ENCODE results near the gene MRPL11. TPM values are rescaled to one million over a fixed set of nuclear protein-coding genes. Genes with fewer than 3 reads are reported as not detected.

Gene MRPL11
- polyA plus RNA-seq, 1 donor from 2014 or later: 92.2 TPM

- peak overlapping the region in 1 of 4 donors; percentile 32 for H3K4me3 Mint-ChIP-seq
- no peak overlapping the region for H3K27ac Mint-ChIP-seq
- H3K27me3 Mint-ChIP-seq: no peaks in the 10 kb centered on the region
- no peaks in the 10 kb centered on the region for H3K9me3 Mint-ChIP-seq
- H3K4me1 Mint-ChIP-seq: peaks cover 0 to 6% (median 4%) of the 10 kb centered on the region in 3 donors
- H3K36me3 Mint-ChIP-seq: peaks cover 16% of the 10 kb centered on the region
Observed at GRCh38 chr11:66428933-66429332, 9.7 kb downstream of the MRPL11 start.

DNA sequence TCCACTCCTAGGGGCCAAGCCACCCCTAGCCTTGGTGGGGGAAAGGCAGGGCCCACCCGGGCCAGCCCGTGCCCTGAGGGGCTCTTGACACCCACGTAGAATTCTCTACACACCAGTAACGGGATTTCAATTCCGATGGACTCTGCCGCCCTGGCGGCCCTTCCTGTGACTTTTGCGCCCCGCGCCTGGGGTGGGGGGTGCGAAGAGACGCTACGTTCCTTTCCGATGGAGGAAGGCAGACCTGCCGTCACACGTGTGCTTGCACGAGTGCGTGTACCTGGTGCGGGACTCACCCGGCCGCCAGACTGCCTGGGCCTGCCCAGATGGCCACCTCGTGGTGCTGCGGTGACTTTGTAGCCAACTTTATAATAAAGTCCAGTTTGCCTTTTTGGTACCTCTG is 12.3 kb downstream of the MRPL11 start:
- Mint-ChIP-seq H3K9me3 (no peaks in the 10 kb centered on the region), H3K36me3 (peaks cover 8% of the 10 kb centered on the region), H3K4me3 (no peak overlapping the region), H3K4me1 (peaks cover 0 to 11% (median 6%) of the 10 kb centered on the region in 3 donors), H3K27ac (no peak overlapping the region), H3K27me3 (no peaks in the 10 kb centered on the region)

GRCh38 chr11:66421492-66422205 is 17.0 kb downstream of the MRPL11 start:
- peak overlapping the region in 2 of 3 donors; percentile 90 to 96 for H3K27ac Mint-ChIP-seq
- H3K9me3 Mint-ChIP-seq: peaks cover 0 to 2% (median 0%) of the 10 kb centered on the region in 3 donors
- peaks cover 1 to 10% (median 5%) of the 10 kb centered on the region in 3 donors for H3K4me1 Mint-ChIP-seq
- peak overlapping the region in 3 of 4 donors; percentile 57 to 82 (median 60) for H3K4me3 Mint-ChIP-seq
- H3K36me3 Mint-ChIP-seq: peaks cover 2% of the 10 kb centered on the region
- peaks cover 23% of the 10 kb centered on the region for H3K27me3 Mint-ChIP-seq

DNA sequence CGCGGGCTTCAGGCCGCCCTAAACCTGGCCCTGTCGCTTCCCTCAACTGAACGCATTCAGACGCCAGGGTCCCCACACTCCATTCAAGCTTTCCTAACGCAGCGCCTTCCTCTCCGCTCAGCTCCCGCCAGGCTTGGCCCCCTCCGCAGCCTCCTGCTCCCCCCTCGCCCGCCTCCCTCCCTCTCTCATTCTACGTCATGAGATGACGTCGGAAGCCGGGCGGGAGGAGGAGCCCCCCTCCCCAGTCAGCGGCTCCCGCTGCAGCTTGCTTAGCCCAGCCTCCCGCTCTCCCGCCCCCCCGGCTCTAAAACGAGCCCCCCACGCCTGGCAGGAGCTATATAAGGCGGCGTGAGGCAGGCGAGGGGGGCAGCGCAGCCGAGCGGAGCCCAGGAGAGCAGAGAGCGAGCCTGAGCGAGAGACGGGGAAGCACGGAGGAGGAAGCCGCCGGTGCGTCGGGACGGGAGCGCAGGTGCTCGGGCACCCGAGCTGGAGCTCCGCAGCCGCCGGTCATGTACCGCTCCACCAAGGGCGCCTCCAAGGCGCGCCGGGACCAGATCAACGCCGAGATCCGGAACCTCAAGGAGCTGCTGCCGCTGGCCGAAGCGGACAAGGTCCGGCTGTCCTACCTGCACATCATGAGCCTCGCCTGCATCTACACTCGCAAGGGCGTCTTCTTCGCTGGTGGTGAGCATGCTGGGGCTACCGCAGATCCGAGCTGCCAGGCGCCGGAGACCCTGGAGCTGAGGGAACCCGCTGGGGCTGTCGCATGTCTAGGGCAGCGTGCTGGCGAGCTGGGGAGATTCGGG is 17.8 kb downstream of the MRPL11 start, which contains the start of gene NPAS4:
TSS of gene NPAS4 (plus strand) at position 365 of the 806 bp plus-strand sequence. CDS start at position 510, 145 bp downstream.
- H3K4me1 Mint-ChIP-seq: peaks cover 1 to 10% (median 5%) of the 10 kb centered on the region in 3 donors
- peaks cover 0 to 2% (median 0%) of the 10 kb centered on the region in 3 donors for H3K9me3 Mint-ChIP-seq
- H3K36me3 Mint-ChIP-seq: peaks cover 2% of the 10 kb centered on the region
- peak within 1 kb of the TSS in 2 of 3 donors; percentile 90 to 96 for H3K27ac Mint-ChIP-seq
- peaks cover 26% of the 10 kb centered on the region for H3K27me3 Mint-ChIP-seq
- H3K4me3 Mint-ChIP-seq: peak within 1 kb of the TSS in 3 of 4 donors; percentile 57 to 82 (median 60)

DNA sequence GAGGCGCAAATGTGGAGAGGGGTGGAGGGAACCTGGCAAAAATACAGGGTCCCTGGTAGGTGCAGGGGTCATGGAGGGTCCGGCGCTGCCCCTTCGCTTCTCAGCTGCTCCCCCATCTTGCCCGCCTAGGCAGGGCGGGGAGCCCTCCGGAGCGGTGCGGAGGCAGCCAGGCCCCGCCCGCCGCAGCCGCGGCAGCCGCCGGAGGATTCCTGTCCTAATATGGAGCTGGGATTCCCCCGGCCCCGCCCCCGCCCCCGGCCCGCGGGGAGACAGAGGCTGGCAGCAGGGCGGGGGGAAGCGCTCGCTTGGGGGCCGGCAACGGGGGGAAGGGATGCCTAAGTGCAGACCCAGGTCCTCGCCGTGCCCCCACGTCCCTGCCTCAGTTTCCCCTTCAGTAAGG is 18.8 kb downstream of the MRPL11 start:
- H3K4me1 Mint-ChIP-seq: peaks cover 1 to 10% (median 5%) of the 10 kb centered on the region in 3 donors
- H3K36me3 Mint-ChIP-seq: peaks cover 2% of the 10 kb centered on the region
- peaks cover 36% of the 10 kb centered on the region for H3K27me3 Mint-ChIP-seq
- H3K9me3 Mint-ChIP-seq: peaks cover 0 to 2% (median 0%) of the 10 kb centered on the region in 3 donors
- H3K4me3 Mint-ChIP-seq: no peak overlapping the region
- peak overlapping the region in 1 of 3 donors; percentile 16 for H3K27ac Mint-ChIP-seq

GRCh38 chr11:66418986-66419308 is 19.7 kb downstream of the MRPL11 start:
- H3K27me3 Mint-ChIP-seq: peaks cover 45% of the 10 kb centered on the region
- peak overlapping the region in 1 of 3 donors; percentile 87 for H3K27ac Mint-ChIP-seq
- peaks cover 0 to 2% (median 0%) of the 10 kb centered on the region in 3 donors for H3K9me3 Mint-ChIP-seq
- peaks cover 1 to 10% (median 4%) of the 10 kb centered on the region in 3 donors for H3K4me1 Mint-ChIP-seq
- H3K36me3 Mint-ChIP-seq: no peaks in the 10 kb centered on the region
- peak overlapping the region in 1 of 4 donors; percentile 80 for H3K4me3 Mint-ChIP-seq

GRCh38 chr11:66418168-66418985 is 20.3 kb downstream of the MRPL11 start:
- peaks cover 48% of the 10 kb centered on the region for H3K27me3 Mint-ChIP-seq
- peak overlapping the region in 1 of 3 donors; percentile 87 for H3K27ac Mint-ChIP-seq
- H3K9me3 Mint-ChIP-seq: peaks cover 0 to 2% (median 0%) of the 10 kb centered on the region in 3 donors
- peak overlapping the region in 1 of 4 donors; percentile 80 for H3K4me3 Mint-ChIP-seq
- no peaks in the 10 kb centered on the region for H3K36me3 Mint-ChIP-seq
- peaks cover 1 to 10% (median 4%) of the 10 kb centered on the region in 3 donors for H3K4me1 Mint-ChIP-seq

- Mint-ChIP-seq H3K27me3 (peaks cover 50% of the 10 kb centered on the region), H3K36me3 (no peaks in the 10 kb centered on the region), H3K9me3 (peaks cover 0 to 2% (median 0%) of the 10 kb centered on the region in 3 donors), H3K4me1 (peaks cover 1 to 10% (median 4%) of the 10 kb centered on the region in 3 donors), H3K27ac (peak overlapping the region in 1 of 3 donors; percentile 87), H3K4me3 (no peak overlapping the region)
Observed at GRCh38 chr11:66417000-66417399, 21.6 kb downstream of the MRPL11 start.

GRCh38 chr11:66415423-66415822 is 23.2 kb downstream of the MRPL11 start:
- peaks cover 1 to 5% (median 2%) of the 10 kb centered on the region in 3 donors for H3K4me1 Mint-ChIP-seq
- H3K36me3 Mint-ChIP-seq: no peaks in the 10 kb centered on the region
- peak overlapping the region in 1 of 3 donors; percentile 9 for H3K27ac Mint-ChIP-seq
- peaks cover 55% of the 10 kb centered on the region for H3K27me3 Mint-ChIP-seq
- no peak overlapping the region for H3K4me3 Mint-ChIP-seq
- H3K9me3 Mint-ChIP-seq: peaks cover 0 to 2% (median 0%) of the 10 kb centered on the region in 3 donors

- peaks cover 1 to 5% (median 2%) of the 10 kb centered on the region in 3 donors for H3K4me1 Mint-ChIP-seq
- peak overlapping the region in 1 of 4 donors; percentile 47 for H3K4me3 Mint-ChIP-seq
- peaks cover 0 to 2% (median 0%) of the 10 kb centered on the region in 3 donors for H3K9me3 Mint-ChIP-seq
- H3K36me3 Mint-ChIP-seq: no peaks in the 10 kb centered on the region
- peaks cover 59% of the 10 kb centered on the region for H3K27me3 Mint-ChIP-seq
- H3K27ac Mint-ChIP-seq: peak overlapping the region in 1 of 3 donors; percentile 4
Observed at GRCh38 chr11:66414120-66414934, 24.3 kb downstream of the MRPL11 start.

DNA sequence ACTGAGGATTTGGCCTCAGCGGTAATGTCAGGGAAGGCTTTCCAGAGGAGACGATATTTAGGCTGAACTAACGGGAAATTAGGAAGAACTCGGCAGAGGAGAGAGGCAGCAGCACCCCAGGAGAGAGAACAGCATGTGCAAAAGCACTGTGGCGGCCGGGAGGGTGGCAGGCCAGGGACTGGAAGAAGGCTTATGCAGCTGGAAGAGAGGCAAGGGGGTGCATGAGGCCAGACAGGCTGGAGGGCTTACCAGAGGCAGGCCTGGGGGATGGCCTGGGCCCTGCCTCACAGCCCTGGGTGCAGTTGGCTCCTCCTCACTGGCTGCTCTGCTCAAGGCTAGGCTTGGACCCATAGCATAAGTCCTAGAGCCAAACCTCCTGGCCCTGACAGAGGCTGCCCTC is 25.5 kb downstream of the MRPL11 start:
- Mint-ChIP-seq H3K27ac (no peak overlapping the region), H3K36me3 (no peaks in the 10 kb centered on the region), H3K9me3 (peaks cover 0 to 2% (median 0%) of the 10 kb centered on the region in 3 donors), H3K4me3 (peak overlapping the region in 1 of 4 donors; percentile 45), H3K4me1 (peaks cover 0 to 4% (median 3%) of the 10 kb centered on the region in 3 donors), H3K27me3 (peaks cover 52% of the 10 kb centered on the region)

DNA sequence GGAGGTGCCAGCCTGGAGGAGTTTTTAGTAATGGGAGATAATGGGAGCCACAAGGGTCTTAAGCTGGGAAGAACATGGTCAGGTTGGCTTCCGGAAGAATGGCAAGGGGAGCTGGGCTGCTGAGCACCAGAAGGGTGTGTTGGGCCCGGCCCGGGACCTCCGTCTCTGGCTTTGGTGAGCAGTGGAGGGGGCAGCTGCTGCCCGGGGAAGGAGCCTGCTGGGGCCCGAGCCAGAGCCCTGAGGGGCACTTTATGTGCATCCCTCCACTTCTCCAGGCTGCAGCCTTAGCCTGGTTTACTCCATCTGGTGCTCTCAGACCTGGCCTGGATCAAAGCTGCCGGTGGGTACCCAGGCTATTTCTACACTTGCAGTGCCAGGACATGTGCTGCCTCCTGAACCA is 26.5 kb downstream of the MRPL11 start:
- H3K4me3 Mint-ChIP-seq: no peak overlapping the region
- H3K36me3 Mint-ChIP-seq: no peaks in the 10 kb centered on the region
- H3K27ac Mint-ChIP-seq: no peak overlapping the region
- H3K27me3 Mint-ChIP-seq: peaks cover 44% of the 10 kb centered on the region
- no peaks in the 10 kb centered on the region for H3K9me3 Mint-ChIP-seq
- H3K4me1 Mint-ChIP-seq: peaks cover 0 to 3% (median 3%) of the 10 kb centered on the region in 3 donors

- Mint-ChIP-seq H3K27me3 (peaks cover 42% of the 10 kb centered on the region), H3K27ac (no peak overlapping the region), H3K4me3 (no peak overlapping the region), H3K4me1 (peaks cover 0 to 3% (median 3%) of the 10 kb centered on the region in 3 donors), H3K9me3 (no peaks in the 10 kb centered on the region), H3K36me3 (no peaks in the 10 kb centered on the region)
Observed at GRCh38 chr11:66411323-66411722, 27.3 kb downstream of the MRPL11 start.
